HG02798 (cell line): ENCODE results near the gene IL18R1.

Experiments
- ATAC-seq: cut with Tn5 transposase; IDR thresholded peaks from one replicate; pipeline ENCODE4 v1.9.1; 2021; ENCODE audit warnings: mild to moderate bottlenecking; ENCODE audit not compliant: unreplicated experiment, poor library complexity

Gene IL18R1

DNA sequence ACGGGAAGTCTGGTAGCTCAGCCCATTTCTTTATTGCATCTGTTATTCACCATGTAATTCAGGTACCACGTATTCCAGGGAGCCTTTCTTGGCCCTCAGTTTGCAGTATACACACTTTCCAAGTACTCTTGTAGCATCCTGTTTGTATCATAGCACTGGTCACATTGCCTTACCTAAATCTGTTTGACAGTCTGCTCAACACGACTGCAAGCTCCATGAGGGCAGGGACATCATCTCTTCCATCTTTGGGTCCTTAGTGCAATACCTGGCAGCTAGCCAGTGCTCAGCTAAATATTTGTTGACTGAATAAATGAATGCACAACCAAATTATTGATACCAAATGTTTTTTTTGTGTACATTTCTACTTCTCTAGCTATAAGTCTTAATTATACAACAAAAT is 11.2 kb upstream of the IL18R1 start:
- no peak for ATAC-seq

DNA sequence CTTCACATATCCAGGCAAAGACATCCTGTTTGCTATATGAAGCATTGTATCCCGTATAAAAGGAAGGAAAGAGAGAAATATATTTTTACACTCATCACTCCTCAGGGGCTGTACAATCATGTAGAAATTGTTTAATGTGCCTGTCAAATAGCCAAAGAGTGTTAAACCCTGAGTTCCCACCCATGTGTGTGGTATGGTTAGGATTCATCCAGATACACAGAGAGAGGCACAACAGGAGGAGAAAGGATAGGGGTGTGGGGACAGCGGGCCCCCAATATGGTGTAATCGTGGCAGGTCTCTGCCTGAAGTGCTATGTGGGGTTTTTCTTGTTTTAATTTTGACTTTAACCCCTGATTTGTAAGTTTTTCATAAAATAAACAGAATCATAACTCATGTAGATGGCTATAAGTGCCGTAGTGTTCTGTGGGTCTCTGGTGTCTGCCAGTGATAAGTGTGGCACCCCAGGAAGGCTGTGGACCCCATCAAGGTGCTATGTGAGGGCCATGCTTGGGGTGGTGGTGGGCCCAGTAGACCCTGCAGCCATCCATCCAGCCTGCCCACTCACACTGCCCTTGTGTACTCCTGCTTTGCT is 10.2 kb upstream of the IL18R1 start:
- ATAC-seq: no peak

DNA sequence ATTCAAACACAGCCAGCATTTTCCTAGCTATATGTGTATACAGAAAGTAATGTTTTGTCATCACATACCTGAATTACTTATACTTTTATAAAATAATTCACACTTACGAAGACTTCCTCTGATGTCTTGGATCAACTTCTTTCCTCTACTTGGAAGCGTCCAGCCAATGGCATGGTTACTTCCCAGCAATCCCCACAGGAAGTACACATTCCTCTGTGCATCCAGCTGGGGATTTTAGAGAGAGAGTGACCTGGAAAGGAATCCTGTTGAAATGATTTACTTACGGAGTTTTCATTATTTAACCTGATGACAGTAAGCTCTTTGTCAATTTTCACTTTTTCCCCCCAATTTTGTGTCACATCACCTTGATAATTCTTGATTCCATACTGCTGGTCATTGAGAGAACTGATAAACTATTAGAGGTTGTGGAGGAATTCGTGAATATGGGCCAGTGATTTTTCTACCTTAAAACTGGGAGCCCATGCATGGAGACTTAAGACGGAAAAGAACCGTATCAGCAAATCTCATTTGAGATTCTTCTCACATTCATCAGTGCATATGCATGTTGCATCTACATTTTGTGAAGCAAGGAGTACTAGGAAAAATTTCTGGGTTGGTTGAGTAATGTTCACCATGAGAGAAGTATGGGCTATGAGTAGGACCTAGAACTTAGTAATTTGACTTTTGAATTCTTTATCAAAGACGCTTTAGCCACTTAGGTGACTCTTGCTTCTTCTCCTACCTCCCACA is 9.0 kb upstream of the IL18R1 start:
- no peak for ATAC-seq

DNA sequence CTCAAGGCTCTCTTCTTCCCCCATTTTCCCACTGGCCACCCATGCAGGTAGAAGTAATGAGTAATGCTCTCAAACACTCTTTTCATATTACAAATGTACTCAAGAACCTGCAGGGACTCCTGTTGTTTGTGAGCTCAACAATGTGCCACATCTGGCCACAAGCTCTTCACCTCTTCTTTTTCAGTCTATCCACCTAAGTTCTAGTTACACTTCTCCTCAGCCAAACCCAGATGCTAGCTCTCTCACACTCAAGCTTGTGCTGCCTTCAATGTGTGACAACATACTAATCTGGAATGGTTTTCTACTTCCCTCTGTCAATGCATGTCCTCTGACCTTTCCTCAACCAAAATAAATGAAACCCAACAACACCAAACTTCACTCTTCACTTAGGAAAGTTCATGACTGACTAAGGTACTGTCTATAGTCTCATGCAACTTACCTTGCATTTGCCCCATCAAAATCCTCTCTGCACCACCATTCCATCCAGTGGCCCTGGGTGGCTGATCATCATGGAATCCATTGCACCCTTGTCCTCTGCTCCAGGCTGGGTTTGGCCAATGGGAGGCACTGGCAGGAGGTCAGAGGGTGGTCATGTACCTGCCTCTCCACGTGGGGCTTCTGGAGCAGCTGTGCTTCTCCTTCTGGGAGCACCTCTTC is 5.3 kb upstream of the IL18R1 start:
- ATAC-seq: no peak

DNA sequence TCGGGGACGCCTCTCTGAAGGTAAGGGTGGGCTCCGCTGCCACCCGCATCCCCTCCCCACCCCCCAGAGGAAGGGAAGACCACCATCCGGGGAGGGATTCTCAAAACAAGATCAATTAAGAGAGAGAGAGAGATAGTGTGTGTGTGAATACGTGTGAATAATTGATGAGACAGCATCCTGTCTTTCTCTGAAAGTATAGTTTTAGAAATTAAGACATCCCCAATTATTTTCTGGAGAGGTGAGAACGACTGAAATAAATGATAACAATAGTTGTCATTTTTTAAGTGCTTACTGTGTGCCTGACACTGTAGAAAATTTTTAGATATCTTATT is 751 bp downstream of the IL18R1 start:
- no peak for ATAC-seq

DNA sequence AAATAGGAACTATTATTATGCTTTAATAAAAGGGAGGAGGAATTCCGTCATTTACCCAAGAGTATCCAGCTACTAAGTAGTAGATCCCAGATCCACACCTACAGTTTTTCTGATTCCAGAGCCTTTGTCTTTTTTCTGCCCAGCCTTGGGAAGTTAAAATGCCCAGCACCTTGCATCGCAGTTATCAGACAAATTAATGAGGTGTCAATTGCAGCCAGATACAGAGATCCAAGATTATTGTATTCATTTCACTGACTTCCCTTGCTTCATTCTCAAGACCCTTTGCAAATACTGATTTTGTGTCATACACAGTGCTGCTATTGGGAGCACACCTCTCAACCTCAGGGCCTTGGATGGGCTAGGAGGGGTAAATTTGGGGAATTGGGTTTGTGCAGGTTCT is 1.1 kb downstream of the IL18R1 start:
- ATAC-seq: no peak

DNA sequence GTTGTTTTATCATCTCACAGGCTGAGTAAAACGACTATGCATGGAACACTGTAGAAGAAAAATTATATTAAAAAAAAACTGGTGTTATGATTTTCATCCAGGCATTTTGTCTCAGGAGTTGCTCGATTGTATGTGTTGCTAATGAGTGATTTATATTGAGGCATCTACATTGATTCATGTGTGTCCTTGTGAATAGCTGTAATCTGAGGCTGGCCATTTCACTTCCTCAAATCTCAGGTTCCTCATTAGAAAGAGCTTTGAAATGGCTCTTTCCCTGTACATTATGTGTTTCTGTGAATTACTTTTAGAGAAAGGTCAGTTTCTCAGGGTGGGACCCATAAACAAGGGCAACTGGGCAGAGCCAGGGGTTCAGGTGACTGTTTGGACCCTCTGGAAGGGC is 2.3 kb downstream of the IL18R1 start:
- ATAC-seq: no peak

DNA sequence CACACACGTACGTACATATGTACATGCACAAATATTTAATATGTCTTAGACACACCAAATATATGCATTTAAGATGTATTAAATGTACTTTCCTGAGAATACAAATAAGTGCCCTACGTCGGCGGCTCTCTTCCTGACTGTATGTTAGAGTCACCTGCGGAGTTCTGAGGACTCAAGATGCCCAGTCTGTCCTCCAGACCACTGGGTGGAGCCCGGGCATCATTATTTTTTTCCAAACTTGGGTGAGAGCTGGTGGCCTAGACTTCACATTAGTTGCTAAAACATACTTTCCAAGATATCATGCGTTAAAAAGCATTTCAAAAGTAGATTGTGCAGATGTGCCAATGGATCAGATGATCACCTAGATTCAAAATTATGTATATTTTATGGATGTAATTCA is 2.9 kb downstream of the IL18R1 start:
- no peak for ATAC-seq

DNA sequence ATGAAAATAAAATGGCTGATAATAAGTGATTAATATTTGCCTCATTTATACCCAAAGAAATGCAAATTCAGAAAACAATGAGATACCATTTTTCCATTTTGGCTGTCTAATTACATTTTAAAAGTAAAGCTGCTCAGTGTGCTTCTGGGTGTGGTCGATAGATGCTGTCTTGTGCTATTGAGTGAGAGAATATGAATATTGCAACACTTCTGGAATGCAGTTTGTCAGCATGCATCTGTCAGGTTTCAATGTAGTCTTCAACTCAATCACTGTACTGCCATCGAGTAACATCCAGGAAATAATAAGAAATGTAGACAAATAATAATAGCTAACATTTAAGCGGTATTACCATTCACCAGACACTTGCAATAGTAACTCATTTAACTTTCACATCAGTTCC is 3.9 kb downstream of the IL18R1 start:
- ATAC-seq: no peak

DNA sequence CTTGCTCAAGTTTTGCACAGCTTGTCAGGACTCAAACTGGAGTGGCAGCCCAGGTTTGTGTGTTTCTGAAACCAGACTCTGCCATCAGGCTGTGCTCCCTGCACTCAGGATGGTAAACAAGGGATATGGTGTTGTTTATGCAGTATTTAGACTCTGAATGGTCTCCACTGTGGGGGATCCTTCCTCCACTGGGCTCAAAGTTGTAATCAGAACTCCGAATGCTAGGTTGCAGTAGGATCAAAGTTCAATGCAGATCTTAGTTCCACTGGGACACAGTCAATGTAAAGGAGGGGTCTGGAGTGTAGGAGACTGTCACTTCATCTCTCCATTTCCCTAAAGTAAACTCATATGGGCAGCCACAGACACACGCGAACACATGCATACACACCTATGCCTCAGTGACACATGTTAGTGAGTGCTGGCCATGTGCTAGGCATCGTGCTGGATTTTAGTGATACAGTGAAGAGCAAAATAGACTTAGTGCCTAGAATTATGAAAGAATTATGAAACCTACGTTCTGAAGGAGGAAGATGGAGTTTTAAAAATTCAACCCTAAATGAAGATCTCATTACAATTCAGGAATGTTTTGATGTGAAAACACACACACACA is 6.1 kb downstream of the IL18R1 start:
- no peak for ATAC-seq

DNA sequence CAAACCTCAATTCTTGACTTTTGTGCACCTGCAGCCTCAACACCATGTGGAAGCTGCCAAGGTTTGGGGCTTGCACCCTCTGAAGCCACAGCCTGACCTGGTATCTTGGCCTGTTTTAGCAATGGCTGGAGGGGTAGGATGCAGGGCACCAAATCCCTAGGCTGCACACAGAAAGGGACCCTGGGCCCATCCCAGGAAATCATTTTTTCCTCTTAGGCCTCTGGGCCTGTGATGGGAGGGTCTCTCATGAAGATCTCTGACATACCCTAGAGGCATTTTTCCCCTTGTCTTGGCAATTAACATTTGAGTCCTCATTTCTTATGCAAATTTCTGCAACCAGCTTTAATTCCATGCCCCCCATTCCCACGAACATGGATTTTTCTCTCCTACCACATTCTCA is 10.2 kb downstream of the IL18R1 start:
- ATAC-seq: no peak

DNA sequence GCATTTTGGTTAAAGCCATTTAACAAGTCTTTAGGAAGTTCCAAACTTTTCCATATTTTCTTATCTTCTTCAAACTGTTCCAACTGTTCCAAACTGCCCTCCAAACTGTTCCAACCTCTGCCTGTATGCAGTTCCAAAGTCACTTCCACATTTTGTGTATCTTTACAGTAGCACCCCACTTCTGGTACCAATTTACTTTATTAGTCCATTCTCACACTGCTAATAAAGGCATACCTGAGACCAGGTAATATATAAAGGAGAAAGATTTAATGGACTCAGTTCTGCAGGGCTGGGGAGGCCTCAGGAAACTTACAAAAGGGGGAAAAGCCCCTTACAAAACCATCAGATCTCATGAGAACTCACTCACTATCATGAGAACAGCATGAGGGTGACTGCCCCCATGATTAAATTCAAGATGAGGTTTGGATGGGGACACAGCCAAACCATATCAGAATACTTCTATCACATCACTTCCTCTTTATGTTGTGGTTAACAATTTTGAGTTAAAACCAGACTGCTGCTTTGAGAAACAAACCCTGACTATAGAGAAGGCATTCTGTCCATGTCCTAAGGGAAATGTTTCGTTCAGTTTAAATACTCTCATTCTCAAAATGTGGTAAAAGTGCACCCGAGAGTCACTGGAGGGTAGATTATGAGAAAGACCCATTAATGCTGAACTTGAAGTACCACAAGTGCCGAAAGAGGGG is 11.0 kb downstream of the IL18R1 start:
- no peak for ATAC-seq

DNA sequence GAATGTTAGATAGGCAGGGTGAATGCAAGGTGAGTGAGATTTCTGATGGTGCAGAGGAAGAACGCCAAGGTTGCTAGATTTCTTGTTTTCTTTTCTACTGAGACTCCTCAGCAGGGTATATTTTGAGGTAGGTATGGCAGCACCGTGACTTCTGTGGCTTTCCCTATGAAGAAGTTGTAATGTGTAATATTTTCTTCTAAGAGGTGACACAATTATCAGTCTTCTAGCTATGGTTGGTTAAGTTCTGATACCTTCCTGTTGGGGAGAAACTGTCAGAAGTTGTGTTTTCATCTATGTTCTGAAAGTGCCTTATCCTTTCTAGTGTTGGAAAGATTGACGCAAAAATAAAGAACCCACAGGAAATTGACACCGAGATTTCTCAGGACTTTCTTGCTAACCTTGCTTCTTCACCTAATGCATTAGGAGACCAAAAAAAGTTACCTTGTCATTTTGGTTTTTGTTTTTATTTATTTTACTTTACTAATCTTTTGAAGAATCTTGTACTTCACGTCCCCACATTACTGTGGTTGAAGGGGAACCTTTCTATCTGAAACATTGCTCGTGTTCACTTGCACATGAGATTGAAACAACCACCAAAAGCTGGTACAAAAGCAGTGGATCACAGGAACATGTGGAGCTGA is 11.9 kb downstream of the IL18R1 start:
- ATAC-seq: no peak

DNA sequence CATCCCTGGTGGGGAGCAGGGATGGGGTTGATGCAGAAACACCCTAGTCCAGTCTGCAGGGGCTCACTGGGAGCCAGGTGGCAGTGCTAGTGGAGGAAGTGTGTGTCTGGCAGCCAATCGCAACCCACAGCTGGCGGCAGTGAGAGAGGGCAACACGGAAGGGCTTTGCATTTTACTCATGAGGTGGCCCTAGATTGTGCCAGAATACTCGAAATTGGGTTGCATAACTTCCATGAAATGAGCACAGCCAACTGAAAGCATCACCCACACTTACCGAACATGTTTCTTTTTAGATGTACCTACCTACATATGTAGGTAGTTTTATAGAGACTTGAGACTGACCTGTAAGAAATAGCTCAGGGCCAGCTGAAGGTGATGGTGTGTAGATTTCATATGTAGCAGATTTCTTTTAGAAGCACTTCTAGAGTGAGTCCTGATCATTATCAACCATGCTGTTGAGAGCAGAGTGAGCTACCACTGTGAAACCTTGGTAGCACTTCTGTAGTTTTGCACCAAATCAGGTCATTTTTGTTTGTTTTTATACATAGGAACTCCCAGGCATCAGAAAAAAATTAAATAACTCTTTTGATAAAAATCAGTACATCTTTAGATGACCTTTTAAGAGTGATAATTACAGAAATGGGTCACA is 13.0 kb downstream of the IL18R1 start:
- no peak for ATAC-seq

DNA sequence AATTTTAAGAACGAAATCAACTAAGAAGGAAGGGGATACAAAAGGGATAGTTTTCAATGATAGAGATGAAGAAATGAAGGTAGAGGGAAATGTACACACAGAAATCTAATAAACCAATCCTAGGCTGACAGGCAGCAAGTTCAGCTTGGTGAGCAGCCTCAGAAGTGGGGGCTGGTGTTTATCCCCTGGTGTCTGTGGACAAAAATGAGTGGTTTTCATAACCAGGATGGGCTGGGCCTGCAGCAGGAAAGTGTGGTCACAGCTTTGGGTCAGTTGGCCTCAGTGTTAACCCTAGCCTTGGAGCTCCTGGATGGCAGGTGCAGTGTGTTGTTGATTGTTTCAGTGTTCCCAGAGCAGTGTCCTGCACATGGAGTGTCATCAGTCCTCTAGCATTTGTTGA is 14.3 kb downstream of the IL18R1 start:
- no peak for ATAC-seq

DNA sequence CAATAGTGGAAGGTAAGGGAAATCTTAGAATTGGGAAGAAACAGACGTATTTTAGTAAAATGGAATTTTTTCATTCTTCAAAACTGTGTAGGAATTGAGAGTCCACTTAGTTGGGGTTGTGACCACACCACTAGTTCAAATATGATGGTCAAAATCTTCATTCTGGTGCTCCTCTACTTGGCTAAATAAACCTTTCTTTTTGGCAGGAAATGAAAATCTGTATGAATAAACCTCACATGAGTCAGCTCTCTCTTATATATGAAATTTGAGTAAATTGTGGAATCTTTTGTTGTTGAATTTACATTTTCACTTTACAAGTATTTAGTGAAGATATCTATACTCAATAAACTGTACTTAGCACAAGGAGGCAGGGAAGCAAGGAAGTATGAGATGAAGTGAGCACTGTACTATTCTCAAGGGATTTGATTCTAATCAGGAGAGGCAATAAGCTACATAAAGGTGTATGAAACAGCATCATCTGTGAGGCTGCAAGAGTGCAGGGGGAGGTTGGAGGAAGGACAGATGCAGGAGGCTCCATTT is 20.5 kb downstream of the IL18R1 start:
- ATAC-seq: no peak

DNA sequence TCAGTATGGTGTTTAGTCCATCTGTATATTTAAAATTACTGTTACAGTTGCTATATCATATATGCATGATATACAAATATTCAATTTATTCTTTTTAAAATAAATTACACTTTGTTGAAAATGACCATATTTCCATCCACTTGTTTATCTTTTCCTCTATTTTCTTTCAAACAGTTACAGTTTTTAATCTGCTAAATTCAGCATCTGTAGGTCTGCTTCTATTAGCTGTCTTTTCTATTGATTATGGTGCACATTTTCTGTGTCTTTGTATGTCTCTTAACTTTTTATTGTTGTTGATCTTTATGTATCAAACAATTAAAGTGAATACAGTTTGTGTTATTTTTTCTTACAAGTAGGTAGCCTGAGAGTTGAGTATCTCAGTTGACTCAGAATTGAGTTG is 28.1 kb downstream of the IL18R1 start:
- ATAC-seq: no peak

DNA sequence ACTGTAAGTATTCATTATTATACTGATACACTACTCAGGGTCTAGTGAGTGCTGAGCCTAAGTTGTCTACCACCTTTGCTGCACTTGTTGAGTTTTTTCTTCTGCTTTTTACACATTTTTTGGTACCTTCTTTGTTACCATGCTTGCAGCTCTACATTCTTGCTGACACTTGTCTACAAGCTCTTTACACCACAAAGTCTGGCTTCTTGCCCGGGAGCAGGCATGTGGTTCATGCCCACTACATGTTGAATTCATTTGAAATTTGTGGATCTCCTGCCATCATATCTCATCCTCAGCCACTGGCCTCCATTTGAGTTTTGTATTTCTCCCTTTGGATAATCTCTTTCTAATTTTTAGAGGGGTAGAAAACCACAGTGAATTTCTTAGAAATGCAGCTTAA is 29.9 kb downstream of the IL18R1 start:
- ATAC-seq: no peak

DNA sequence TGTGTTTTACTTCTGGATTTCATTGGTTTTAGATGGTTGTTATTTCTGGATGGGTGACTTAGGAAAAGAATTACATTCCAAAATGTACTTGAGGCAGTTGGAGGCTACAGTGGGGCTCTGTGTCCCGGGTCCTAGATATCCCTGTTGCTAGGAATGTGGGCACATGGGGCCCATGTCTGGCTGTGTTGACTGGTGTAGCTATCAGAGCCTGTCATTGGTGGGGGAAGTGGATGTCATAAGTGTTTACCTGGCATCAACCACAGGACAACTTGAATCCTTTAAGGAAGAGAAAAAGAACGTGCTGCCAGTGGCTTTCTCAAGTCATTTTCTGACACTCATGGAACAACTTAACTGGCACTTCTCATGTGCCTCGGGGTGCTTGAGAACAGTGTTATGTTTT is 30.4 kb downstream of the IL18R1 start:
- no peak for ATAC-seq
